Measurements from ENCODE around the gene WWTR1. TPM values are rescaled to one million over a fixed set of nuclear protein-coding genes. Genes with fewer than 3 reads are reported as not detected.

The WWTR1 gene
- total and polyA plus RNA-seq, 4 donors: 4.5 to 11.8 (median 9.0) TPM

DNA sequence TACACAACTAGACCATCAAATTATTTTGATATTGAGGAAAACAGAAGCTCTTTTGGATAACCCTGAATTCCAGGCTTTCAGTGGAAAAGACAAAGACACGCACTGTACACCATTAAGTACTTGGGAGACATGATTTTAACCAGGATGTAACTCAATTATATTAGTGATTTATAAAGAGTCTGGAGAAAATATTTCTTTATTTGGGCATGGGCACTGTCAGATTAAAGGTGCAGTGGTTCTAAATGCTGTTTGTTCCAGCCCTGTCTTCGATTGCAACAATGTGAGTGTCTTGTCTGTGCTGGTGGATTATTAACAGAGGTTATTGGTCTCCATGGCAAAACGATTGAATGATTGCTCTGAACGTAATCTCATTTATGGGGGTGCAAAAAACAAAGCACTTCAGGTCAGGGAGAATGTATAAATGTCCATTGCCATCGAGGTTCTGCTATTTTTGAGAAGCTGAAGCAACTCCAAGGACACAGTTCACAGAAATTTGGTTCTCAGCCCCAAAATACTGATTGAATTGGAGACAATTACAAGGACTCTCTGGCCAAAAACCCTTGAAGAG, 183.5 kb downstream of the WWTR1 start, which contains the start of gene TM4SF4 (continued):
- TF ChIP-seq JUND (IDR thresholded peaks at IDR 0.05) (peak; percentile 27 to 49), YY1 (IDR thresholded peaks at IDR 0.05) (peak; percentile 71), HNF4G (IDR thresholded peaks at IDR 0.05) (no peak), SP1 (IDR thresholded peaks at IDR 0.05) (peak; percentile 69)
- TF ChIP-seq, protein P1, sequence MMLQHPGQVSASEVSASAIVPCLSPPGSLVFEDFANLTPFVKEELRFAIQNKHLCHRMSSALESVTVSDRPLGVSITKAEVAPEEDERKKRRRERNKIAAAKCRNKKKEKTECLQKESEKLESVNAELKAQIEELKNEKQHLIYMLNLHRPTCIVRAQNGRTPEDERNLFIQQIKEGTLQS (IDR thresholded peaks at IDR 0.05): no peak

DNA sequence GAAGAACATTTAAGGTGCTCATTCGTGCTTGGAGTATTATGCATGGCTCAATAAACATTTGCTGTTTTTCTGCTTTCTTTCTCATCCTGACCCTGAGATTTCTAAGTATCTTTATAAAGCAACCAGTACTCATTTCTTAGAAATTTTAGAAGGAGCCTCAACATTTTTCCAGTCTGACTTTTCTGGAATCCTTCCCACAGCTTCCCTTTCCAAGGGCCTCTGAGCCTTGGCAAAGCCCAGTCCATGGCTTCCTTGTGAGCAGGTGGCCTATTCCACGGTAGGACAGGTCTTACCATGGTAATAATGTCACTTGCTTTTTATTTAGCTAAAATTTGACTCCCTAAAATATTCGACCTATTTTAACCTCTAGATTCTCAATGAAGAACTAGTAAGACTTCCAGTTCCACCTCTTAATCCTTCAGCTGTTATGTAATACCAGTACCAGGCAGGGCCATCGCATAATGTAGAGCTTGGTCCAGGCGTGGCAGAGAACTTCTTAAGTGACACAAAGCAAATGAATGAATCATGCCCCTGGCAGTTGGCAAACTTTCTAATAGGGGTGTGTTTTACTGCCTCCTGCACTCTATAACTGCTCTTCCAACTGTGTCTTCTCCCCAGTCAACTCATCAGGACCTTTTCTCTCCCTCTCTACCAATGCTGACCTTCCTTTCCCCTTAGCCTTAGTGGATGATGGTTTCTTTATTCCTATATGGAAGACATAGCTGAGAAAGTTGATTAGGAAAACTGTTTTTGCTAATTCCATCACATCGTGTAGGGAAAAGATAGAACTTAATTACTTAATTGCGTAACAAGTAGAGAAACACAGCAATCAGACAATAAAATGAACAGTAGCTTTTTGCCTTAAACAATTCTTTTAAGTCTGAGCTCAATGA, 184.2 kb downstream of the WWTR1 start:
- peaks cover 0 to 2% (median 0%) of the 10 kb centered on the region in 4 donors for H3K36me3 ChIP-seq (ENCODE audit: control insufficient read depth in 4 of 4, insufficient read depth in 3 of 4, low read depth in 1 of 4, low read length in 3 of 4)
- H3K4me1 ChIP-seq (ENCODE audit: control insufficient read depth in 4 of 4, insufficient read depth in 4 of 4, low read length in 3 of 4): peaks cover 7 to 42% (median 26%) of the 10 kb centered on the region in 4 donors
- peak overlapping the region; percentile 12 to 83 for H3K9ac ChIP-seq (ENCODE audit: low read depth in 1 of 2, low read length in 2 of 2)
- DNase-seq (ENCODE audit: low spot score): no peak
- no peaks in the 10 kb centered on the region for H3K27me3 ChIP-seq (ENCODE audit: control insufficient read depth in 4 of 4, insufficient read depth in 4 of 4, low read length in 3 of 4)
- peak overlapping the region; percentile 91 to 94 for H3K27ac ChIP-seq (ENCODE audit: low read depth in 1 of 2, low read length in 2 of 2)
- TF ChIP-seq, protein P1 (IDR thresholded peaks at IDR 0.05): peak; percentile 8
- TF ChIP-seq JUND (IDR thresholded peaks at IDR 0.05) (peak; percentile 23 to 74), YY1 (IDR thresholded peaks at IDR 0.05) (peak; percentile 13), EGR1 (IDR thresholded peaks at IDR 0.05; ENCODE audit: low read depth in 2 of 2) (no peak)
- WGBS: 45% methylated on average over 7 of the region's 7 CpGs
- H3K9me3 ChIP-seq (ENCODE audit: control insufficient read depth in 4 of 4, low read length in 3 of 4): no peaks in the 10 kb centered on the region
- H3K4me3 ChIP-seq (ENCODE audit: low read depth in 1 of 3, low read length in 3 of 3): peak overlapping the region in 2 of 3 donors; percentile 25 to 89

DNA sequence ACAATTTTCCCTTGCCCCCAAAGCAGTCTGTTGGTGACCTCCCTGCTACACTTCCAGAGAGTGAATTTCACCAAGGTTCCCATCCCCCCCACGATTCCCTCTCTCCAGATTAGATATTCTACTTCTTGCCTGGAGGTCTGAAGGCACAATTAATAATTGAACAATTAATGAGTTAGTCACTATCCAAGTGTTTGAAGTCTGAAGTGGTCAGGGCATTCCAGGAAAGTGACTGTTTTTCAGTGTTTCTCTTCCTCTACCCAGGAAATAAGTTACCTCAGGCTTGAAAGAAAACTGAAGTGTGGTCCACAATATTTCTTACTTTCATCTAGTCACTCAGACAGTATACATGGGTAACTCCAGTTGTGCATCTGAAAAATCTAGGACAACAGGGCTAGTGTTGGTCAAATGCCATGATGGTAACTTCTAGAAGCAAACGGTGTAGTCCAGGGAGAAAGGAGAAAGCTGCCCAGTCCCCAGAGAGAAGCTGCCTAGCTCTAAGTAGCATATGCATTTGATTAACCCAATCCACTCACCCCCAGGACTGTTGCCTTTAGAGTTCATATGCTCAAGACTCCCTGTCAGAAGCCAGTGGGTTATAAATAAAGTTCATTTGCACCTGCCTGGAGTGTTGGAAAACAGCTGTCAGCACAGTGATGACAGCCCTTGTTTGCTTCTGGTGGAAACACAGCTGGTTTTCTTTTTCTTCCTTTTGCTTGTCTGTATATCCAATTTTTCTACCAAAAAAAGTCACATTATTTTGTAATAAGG, 185.6 kb downstream of the WWTR1 start:
- Histone ChIP-seq H3K9me3 (ENCODE audit: control insufficient read depth in 4 of 4, low read length in 3 of 4) (no peaks in the 10 kb centered on the region), H3K27ac (ENCODE audit: low read depth in 1 of 2, low read length in 2 of 2) (peak overlapping the region in 1 of 2 donors; percentile 16), H3K4me3 (ENCODE audit: low read depth in 1 of 3, low read length in 3 of 3) (no peak overlapping the region), H3K9ac (ENCODE audit: low read depth in 1 of 2, low read length in 2 of 2) (no peak overlapping the region), H3K36me3 (ENCODE audit: control insufficient read depth in 4 of 4, insufficient read depth in 3 of 4, low read depth in 1 of 4, low read length in 3 of 4) (no peaks in the 10 kb centered on the region), H3K4me1 (ENCODE audit: control insufficient read depth in 4 of 4, insufficient read depth in 4 of 4, low read length in 3 of 4) (peaks cover 7 to 40% (median 29%) of the 10 kb centered on the region in 4 donors), H3K27me3 (ENCODE audit: control insufficient read depth in 4 of 4, insufficient read depth in 4 of 4, low read length in 3 of 4) (no peaks in the 10 kb centered on the region)
- DNase-seq (ENCODE audit: low spot score): no peak
- TF ChIP-seq TAF1 (conservative IDR thresholded peaks at IDR 0.05) (no peak), FOXA1 (IDR thresholded peaks at IDR 0.05) (no peak), RXRA (IDR thresholded peaks at IDR 0.05) (no peak), JUND (IDR thresholded peaks at IDR 0.05) (no peak), RAD21 (IDR thresholded peaks at IDR 0.05) (no peak), EGR1 (IDR thresholded peaks at IDR 0.05; ENCODE audit: low read depth in 2 of 2) (no peak), HNF4G (IDR thresholded peaks at IDR 0.05) (no peak), YY1 (IDR thresholded peaks at IDR 0.05) (no peak), NR2F2 (IDR thresholded peaks at IDR 0.05) (no peak), GABPA (IDR thresholded peaks at IDR 0.05 in 1 of 2, conservative IDR thresholded peaks at IDR 0.05 in 1 of 2) (no peak), HNF4A (conservative IDR thresholded peaks at IDR 0.05) (no peak), FOXA2 (IDR thresholded peaks at IDR 0.05) (no peak), SP1 (IDR thresholded peaks at IDR 0.05) (no peak)
- TF ChIP-seq, protein P2, sequence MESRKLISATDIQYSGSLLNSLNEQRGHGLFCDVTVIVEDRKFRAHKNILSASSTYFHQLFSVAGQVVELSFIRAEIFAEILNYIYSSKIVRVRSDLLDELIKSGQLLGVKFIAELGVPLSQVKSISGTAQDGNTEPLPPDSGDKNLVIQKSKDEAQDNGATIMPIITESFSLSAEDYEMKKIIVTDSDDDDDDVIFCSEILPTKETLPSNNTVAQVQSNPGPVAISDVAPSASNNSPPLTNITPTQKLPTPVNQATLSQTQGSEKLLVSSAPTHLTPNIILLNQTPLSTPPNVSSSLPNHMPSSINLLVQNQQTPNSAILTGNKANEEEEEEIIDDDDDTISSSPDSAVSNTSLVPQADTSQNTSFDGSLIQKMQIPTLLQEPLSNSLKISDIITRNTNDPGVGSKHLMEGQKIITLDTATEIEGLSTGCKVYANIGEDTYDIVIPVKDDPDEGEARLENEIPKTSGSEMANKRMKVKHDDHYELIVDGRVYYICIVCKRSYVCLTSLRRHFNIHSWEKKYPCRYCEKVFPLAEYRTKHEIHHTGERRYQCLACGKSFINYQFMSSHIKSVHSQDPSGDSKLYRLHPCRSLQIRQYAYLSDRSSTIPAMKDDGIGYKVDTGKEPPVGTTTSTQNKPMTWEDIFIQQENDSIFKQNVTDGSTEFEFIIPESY (IDR thresholded peaks at IDR 0.05): no peak
- TF ChIP-seq, protein P1 (IDR thresholded peaks at IDR 0.05): no peak
- TF ChIP-seq, protein P3, sequence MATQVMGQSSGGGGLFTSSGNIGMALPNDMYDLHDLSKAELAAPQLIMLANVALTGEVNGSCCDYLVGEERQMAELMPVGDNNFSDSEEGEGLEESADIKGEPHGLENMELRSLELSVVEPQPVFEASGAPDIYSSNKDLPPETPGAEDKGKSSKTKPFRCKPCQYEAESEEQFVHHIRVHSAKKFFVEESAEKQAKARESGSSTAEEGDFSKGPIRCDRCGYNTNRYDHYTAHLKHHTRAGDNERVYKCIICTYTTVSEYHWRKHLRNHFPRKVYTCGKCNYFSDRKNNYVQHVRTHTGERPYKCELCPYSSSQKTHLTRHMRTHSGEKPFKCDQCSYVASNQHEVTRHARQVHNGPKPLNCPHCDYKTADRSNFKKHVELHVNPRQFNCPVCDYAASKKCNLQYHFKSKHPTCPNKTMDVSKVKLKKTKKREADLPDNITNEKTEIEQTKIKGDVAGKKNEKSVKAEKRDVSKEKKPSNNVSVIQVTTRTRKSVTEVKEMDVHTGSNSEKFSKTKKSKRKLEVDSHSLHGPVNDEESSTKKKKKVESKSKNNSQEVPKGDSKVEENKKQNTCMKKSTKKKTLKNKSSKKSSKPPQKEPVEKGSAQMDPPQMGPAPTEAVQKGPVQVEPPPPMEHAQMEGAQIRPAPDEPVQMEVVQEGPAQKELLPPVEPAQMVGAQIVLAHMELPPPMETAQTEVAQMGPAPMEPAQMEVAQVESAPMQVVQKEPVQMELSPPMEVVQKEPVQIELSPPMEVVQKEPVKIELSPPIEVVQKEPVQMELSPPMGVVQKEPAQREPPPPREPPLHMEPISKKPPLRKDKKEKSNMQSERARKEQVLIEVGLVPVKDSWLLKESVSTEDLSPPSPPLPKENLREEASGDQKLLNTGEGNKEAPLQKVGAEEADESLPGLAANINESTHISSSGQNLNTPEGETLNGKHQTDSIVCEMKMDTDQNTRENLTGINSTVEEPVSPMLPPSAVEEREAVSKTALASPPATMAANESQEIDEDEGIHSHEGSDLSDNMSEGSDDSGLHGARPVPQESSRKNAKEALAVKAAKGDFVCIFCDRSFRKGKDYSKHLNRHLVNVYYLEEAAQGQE (IDR thresholded peaks at IDR 0.05): no peak
- TF ChIP-seq, protein P4, sequence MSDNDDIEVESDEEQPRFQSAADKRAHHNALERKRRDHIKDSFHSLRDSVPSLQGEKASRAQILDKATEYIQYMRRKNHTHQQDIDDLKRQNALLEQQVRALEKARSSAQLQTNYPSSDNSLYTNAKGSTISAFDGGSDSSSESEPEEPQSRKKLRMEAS (IDR thresholded peaks at IDR 0.05): no peak
- TF ChIP-seq, protein P5, sequence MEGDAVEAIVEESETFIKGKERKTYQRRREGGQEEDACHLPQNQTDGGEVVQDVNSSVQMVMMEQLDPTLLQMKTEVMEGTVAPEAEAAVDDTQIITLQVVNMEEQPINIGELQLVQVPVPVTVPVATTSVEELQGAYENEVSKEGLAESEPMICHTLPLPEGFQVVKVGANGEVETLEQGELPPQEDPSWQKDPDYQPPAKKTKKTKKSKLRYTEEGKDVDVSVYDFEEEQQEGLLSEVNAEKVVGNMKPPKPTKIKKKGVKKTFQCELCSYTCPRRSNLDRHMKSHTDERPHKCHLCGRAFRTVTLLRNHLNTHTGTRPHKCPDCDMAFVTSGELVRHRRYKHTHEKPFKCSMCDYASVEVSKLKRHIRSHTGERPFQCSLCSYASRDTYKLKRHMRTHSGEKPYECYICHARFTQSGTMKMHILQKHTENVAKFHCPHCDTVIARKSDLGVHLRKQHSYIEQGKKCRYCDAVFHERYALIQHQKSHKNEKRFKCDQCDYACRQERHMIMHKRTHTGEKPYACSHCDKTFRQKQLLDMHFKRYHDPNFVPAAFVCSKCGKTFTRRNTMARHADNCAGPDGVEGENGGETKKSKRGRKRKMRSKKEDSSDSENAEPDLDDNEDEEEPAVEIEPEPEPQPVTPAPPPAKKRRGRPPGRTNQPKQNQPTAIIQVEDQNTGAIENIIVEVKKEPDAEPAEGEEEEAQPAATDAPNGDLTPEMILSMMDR (IDR thresholded peaks at IDR 0.05; ENCODE audit: low read depth, low read length, missing input control): no peak
- WGBS: 61% methylated on average over 2 of the region's 2 CpGs

All from liver (tissue), 9 donors.